Endothelial cell of umbilical vein (primary cell): ENCODE data around the gene PRMT7. TPM values are rescaled to one million over a fixed set of nuclear protein-coding genes. Genes with fewer than 3 reads are reported as not detected.

Experiments used
- BruUV-seq: library from RNA; stranded (reverse); fragments of 400-500 nt; replicated peaks from 2 replicates; lab custom pipeline; 2021; lab: Mats Ljungman, UMichigan
- CTCF ChIA-PET: fragments of 300-600, 350-600 bp; sonication (Branson Sonifier 250); formaldehyde crosslinking; loops from one replicate; lab custom pipeline; 2021; ENCODE audit warnings: antibody characterized with exemption, inconsistent platforms; lab: Charles Lee
- POLR2A ChIA-PET: fragments of 300-600, 350-600 bp; sonication (Branson Sonifier 250); formaldehyde crosslinking; loops from one replicate; lab custom pipeline; 2021; ENCODE audit warnings: antibody characterized with exemption, inconsistent platforms; lab: Charles Lee
- DNase-seq: peaks from one replicate; pipeline ENCODE4 v3.0.0-alpha.2; 2011; ENCODE audit warnings: low read depth, low spot score
- FAIRE-seq: peaks from 2 replicates; lab custom pipeline; 2011; peaks lifted over from hg19 to GRCh38; lab: Jason Lieb, UNC
- H2AFZ ChIP-seq: 2 replicates; pipeline ENCODE4 v1.6.0; 2012; ENCODE audit warnings: low read depth, low read length, control low read depth, inconsistent platforms
- H3K27ac ChIP-seq: 2 replicates; pipeline ENCODE4 v1.5.1; 2011; ENCODE audit warnings: low read depth, mild to moderate bottlenecking, control low read depth, low read length, moderate library complexity; ENCODE audit not compliant: insufficient read depth
- H3K27me3 ChIP-seq, 2 experiments: 2 replicates each; pipeline versions ENCODE4 v1.6.0 to v1.6.1; 2011; ENCODE audit warnings: low read length in 2 of 2, mixed read lengths in 1 of 2; ENCODE audit not compliant: control insufficient read depth in 2 of 2, insufficient read depth in 2 of 2
- H3K36me3 ChIP-seq, 2 experiments: 2 replicates in 1 of 2; 3 replicates in 1 of 2; pipeline ENCODE4 v1.5.1; 2011; ENCODE audit warnings: low read length in 2 of 2, mild to moderate bottlenecking in 1 of 2, moderate library complexity in 1 of 2; ENCODE audit not compliant: control insufficient read depth in 2 of 2, insufficient read depth in 2 of 2; ENCODE audit errors: extremely low read depth in 1 of 2
- H3K4me1 ChIP-seq: 3 replicates; pipeline ENCODE4 v1.5.1; 2011; ENCODE audit warnings: mild to moderate bottlenecking, low read length; ENCODE audit not compliant: control insufficient read depth, insufficient read depth; ENCODE audit errors: extremely low read depth
- H3K4me2 ChIP-seq: 2 replicates; pipeline ENCODE4 v1.6.1; 2011; ENCODE audit warnings: low read length, control low read depth, mixed read lengths; ENCODE audit not compliant: insufficient read depth
- H3K4me3 ChIP-seq, 3 experiments: fragments of 200-600 bp in 1 of 3; sonication (generic), shearing (Covaris generic) in 1 of 3; replicated peaks in 1 of 3; 2 replicates each; pipeline ENCODE4 v1.5.1; 2011 to 2016; ENCODE audit warnings: control low read depth in 3 of 3, low read length in 3 of 3, mild to moderate bottlenecking in 2 of 3, inconsistent platforms in 1 of 3, low read depth in 1 of 3, moderate library complexity in 1 of 3; ENCODE audit not compliant: insufficient read depth in 1 of 3
- H3K79me2 ChIP-seq: 2 replicates; pipeline ENCODE4 v1.6.0; 2012; ENCODE audit warnings: low read length, inconsistent platforms; ENCODE audit not compliant: control insufficient read depth, insufficient read depth
- H3K9ac ChIP-seq: replicated peaks from 2 replicates; pipeline ENCODE3; 2011; ENCODE audit warnings: low read length, control low read depth; ENCODE audit not compliant: insufficient read depth; ENCODE audit errors: extremely low read depth
- H3K9me1 ChIP-seq: replicated peaks from 3 replicates; pipeline ENCODE4 v1.6.0; 2011; ENCODE audit warnings: mild to moderate bottlenecking, low read length; ENCODE audit not compliant: control insufficient read depth, insufficient read depth; ENCODE audit errors: extremely low read depth
- H3K9me3 ChIP-seq: replicated peaks from 2 replicates; pipeline ENCODE4 v1.5.1; 2012; ENCODE audit warnings: low read length, inconsistent platforms; ENCODE audit not compliant: control insufficient read depth, insufficient read depth
- H4K20me1 ChIP-seq: replicated peaks from 2 replicates; pipeline ENCODE3; 2011; ENCODE audit warnings: mild to moderate bottlenecking, low read length; ENCODE audit not compliant: control insufficient read depth, insufficient read depth; ENCODE audit errors: extremely low read depth
- EZH2 ChIP-seq: IDR thresholded peaks from 2 replicates; pipeline ENCODE4 v1.6.1; 2012; ENCODE audit warnings: borderline replicate concordance, low read depth, mild to moderate bottlenecking, moderate library complexity, low read length, inconsistent platforms; ENCODE audit not compliant: severe bottlenecking
- FOS ChIP-seq: IDR thresholded peaks from 2 replicates; pipeline ENCODE4 v1.6.1; 2011; ENCODE audit warnings: mild to moderate bottlenecking, low read length, moderate library complexity, borderline replicate concordance; ENCODE audit not compliant: insufficient read depth
- GATA2 ChIP-seq: IDR thresholded peaks from 2 replicates; pipeline ENCODE4 v1.7.0; 2011; ENCODE audit warnings: low read depth, mild to moderate bottlenecking, moderate library complexity, mixed read lengths, low read length; ENCODE audit not compliant: insufficient read length, insufficient read depth
- JUN ChIP-seq: IDR thresholded peaks from 2 replicates; pipeline ENCODE4 v1.6.1; 2011; ENCODE audit warnings: borderline replicate concordance, low read depth; ENCODE audit not compliant: insufficient read length, insufficient read depth
- MYC ChIP-seq: IDR thresholded peaks from one replicate; pipeline ENCODE4 v1.6.1; 2011; ENCODE audit warnings: mild to moderate bottlenecking, low read depth, low read length
- POLR2A ChIP-seq: IDR thresholded peaks from 2 replicates; pipeline ENCODE4 v1.6.1; 2012; ENCODE audit warnings: low read depth, mild to moderate bottlenecking, control low read depth, low read length
- POLR2AphosphoS5 ChIP-seq: IDR thresholded peaks from 2 replicates; pipeline ENCODE4 v1.6.1; 2012; ENCODE audit warnings: low read depth, mild to moderate bottlenecking, control low read depth, low read length, moderate library complexity; ENCODE audit not compliant: insufficient read depth
- dilution Hi-C: fragments of 300-500 bp; cut with MboI; formaldehyde crosslinking; loops from one replicate; pipeline ENCODE4 v1.15.0; 2019; ENCODE audit warnings: low sequenced_read_pairs; ENCODE audit not compliant: extremely low pct_ligation_motif_present
- intact Hi-C: fragments of 100-400 bp; cut with micrococcal nuclease; formaldehyde crosslinking; loops from one replicate; pipeline ENCODE4 v1.10.0; 2022
- polyA plus RNA-seq, 4 experiments: library from polyadenylated mRNA; depleted of rRNA in 3 of 4; stranded (reverse) in 3 of 4; unstranded in 1 of 4; fragments of >200 nt; gene quantifications; 2 replicates each; pipeline versions ENCODE4 v1.2.1 to v1.2.3, GENCODE V29; 2011 to 2012; ENCODE audit warnings: missing spikeins in 1 of 4
- total RNA-seq: library from RNA; stranded (reverse); gene quantifications from 2 replicates; pipeline ENCODE4 v1.2.3, GENCODE V29; 2021
- TF ChIP-seq, protein P1 (sequence below): IDR thresholded peaks from 2 replicates; pipeline ENCODE4 v1.6.1; 2011; ENCODE audit not compliant: insufficient read depth, insufficient read length

PRMT7 gene
- total and polyA plus RNA-seq, 2 donors (not counting 3 experiments of a cell fraction or from before 2014, with no cell fraction given) = 43.4 to 57.9 TPM

DNA sequence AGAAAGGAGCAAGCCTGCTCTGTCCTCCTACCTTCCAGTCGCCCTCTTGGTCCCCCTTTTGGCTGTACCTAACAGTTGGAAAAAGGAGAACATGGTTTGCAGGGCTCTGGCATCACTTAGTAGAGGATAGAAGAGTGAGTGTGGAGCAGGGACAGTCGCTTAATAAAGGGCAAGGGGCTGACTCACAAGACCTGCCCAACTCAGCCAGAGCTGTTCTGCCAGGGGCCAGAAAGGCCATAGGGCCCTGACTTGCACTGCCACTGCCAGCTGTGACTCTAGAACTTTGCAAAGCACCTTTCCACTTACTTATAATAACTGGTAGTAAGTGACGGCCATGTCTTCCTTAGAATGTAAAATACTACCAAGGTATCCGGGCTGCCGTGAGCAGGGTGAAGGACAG lies 13.5 kb downstream of the PRMT7 start:
- dilution Hi-C loops = no loop called here
- FAIRE-seq = no peak
- no TSS peak for BruUV-seq

DNA sequence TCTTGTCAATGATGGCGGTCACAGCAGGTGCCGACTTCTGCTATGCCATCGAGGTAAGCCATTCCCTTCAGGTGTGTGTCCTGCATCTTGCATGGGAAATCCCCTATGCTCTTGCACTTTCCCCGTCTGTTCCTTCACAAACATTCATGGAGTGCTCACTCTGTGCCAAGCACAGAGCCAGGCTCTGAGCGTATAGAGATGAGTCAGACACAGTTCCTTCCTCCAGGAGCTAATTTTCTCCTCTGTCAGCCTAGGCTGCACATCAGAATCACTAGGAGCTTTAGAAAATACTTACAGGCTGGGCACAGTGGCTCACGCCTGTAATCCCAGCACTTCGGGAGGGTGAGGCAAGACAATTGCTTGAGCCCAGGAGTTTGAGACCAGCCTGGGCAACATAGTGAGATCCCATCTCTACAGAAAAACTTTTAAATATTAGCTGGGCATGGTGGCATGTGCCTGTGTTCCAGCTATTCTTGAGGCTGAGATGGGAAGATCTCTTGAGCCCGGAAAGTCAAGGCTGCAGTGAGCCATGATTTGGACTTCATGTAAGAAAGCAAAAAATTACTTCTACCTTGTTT lies 14.1 kb downstream of the PRMT7 start:
- BruUV-seq = no TSS peak
- DNase-seq = peak; percentile 69
- no peak overlapping the region for H3K4me3 ChIP-seq

More for the DNA sequence above, 13.5 kb downstream of the PRMT7 start:
- Histone ChIP-seq H3K9me1 (no peaks in the 10 kb centered on the region), H3K36me3 (peaks cover 2 to 3% of the 10 kb centered on the region in 2 experiments), H3K9ac (no peak overlapping the region), H3K27ac (no peak overlapping the region), H3K9me3 (no peaks in the 10 kb centered on the region), H2AFZ (no peak overlapping the region), H3K4me3 (no peak overlapping the region), H4K20me1 (no peaks in the 10 kb centered on the region), H3K79me2 (no peaks in the 10 kb centered on the region), H3K27me3 (no peaks in the 10 kb centered on the region), H3K4me1 (peaks cover 12% of the 10 kb centered on the region), H3K4me2 (no peak overlapping the region)
- POLR2A ChIA-PET = interaction anchor here (1.0 to 1.2 kb wide), 2 partner anchors 13 to 60 kb away, joined by 3 to 6 read pairs; partner anchors contain the start of genes PRMT7, SLC7A6 and SLC7A6OS
- intact Hi-C loops = loop anchor here (2.0 to 10.0 kb wide), 2 partner anchors 14 to 240 kb away; partner anchors contain the start of genes NFATC3, PRMT7 and SLC7A6OS
- TF ChIP-seq, protein P1, sequence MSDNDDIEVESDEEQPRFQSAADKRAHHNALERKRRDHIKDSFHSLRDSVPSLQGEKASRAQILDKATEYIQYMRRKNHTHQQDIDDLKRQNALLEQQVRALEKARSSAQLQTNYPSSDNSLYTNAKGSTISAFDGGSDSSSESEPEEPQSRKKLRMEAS = no peak
- TF ChIP-seq EZH2 = no peak
- no peak for TF ChIP-seq GATA2
- no peak for TF ChIP-seq JUN
- no peak for TF ChIP-seq FOS
- no peak for TF ChIP-seq MYC
- TF ChIP-seq POLR2AphosphoS5 = no peak
- TF ChIP-seq POLR2A = no peak
- CTCF ChIA-PET = interaction anchor here (1.0 to 5.3 kb wide), 10 partner anchors 11 to 86 kb away, joined by 3 to 101 read pairs (median 6); partner anchors contain the start of genes PRMT7, SLC7A6 and SLC7A6OS
- DNase-seq = no peak

More for the DNA sequence above, 14.1 kb downstream of the PRMT7 start:
- no peaks in the 10 kb centered on the region for H3K79me2 ChIP-seq
- H2AFZ ChIP-seq = no peak overlapping the region
- FAIRE-seq = peak; percentile 96
- H3K36me3 ChIP-seq = peaks cover 2 to 3% of the 10 kb centered on the region in 2 experiments
- H3K4me2 ChIP-seq = no peak overlapping the region
- no peak overlapping the region for H3K9ac ChIP-seq
- no peaks in the 10 kb centered on the region for H3K27me3 ChIP-seq
- POLR2A ChIA-PET = interaction anchor here (1.0 to 1.2 kb wide), 2 partner anchors 14 to 60 kb away, joined by 3 to 6 read pairs; partner anchors contain the start of genes PRMT7, SLC7A6 and SLC7A6OS
- no peaks in the 10 kb centered on the region for H3K9me3 ChIP-seq
- H4K20me1 ChIP-seq = no peaks in the 10 kb centered on the region
- peak; percentile 49 for TF ChIP-seq JUN
- TF ChIP-seq GATA2 = no peak
- TF ChIP-seq FOS = peak; percentile 70
- peak; percentile 33 for TF ChIP-seq POLR2AphosphoS5
- intact Hi-C loops = loop anchor here (2.0 to 10.0 kb wide), 2 partner anchors 14 to 240 kb away; partner anchors contain the start of genes NFATC3, PRMT7 and SLC7A6OS
- CTCF ChIA-PET = interaction anchor here (0.8 to 5.3 kb wide), 12 partner anchors 11 to 185 kb away, joined by 3 to 101 read pairs (median 6); partner anchors contain the start of genes PRMT7, SLC7A6 and SLC7A6OS
- H3K9me1 ChIP-seq = no peaks in the 10 kb centered on the region
- dilution Hi-C loops = no loop called here
- peak overlapping the region; percentile 27 for H3K27ac ChIP-seq
- H3K4me1 ChIP-seq = peaks cover 12% of the 10 kb centered on the region
